Loucy (cell line): ENCODE measurements around the gene DACT1.

Experiments
- H2AFZ ChIP-seq: fragments of 200-600 bp; sonication (generic); 2 replicates; pipeline ENCODE4 v1.6.0; 2016; ENCODE audit warnings: antibody characterized with exemption, mild to moderate bottlenecking, low read length, moderate library complexity
- H3F3A ChIP-seq: fragments of 200-600 bp; 2 replicates; pipeline ENCODE4 v1.6.0; 2016; ENCODE audit warnings: antibody characterized with exemption, low read depth, mild to moderate bottlenecking
- H3K27me3 ChIP-seq: fragments of 200-600 bp; sonication (generic); 2 replicates; pipeline ENCODE4 v1.6.1; 2014; ENCODE audit warnings: low read length, mild to moderate bottlenecking; ENCODE audit not compliant: insufficient read depth, poor library complexity, severe bottlenecking
- H3K36me3 ChIP-seq: fragments of 200-600 bp; sonication (generic); 2 replicates; pipeline ENCODE4 v1.6.1; 2016; ENCODE audit warnings: low read length; ENCODE audit not compliant: insufficient read depth
- H3K4me1 ChIP-seq: fragments of 200-600 bp; sonication (generic); 2 replicates; pipeline ENCODE4 v1.5.1; 2014; ENCODE audit warnings: low read length, mild to moderate bottlenecking; ENCODE audit not compliant: insufficient read depth, poor library complexity, severe bottlenecking
- H3K4me2 ChIP-seq: fragments of 200-600 bp; sonication (generic); 2 replicates; pipeline ENCODE4 v1.6.0; 2014; ENCODE audit warnings: antibody characterized with exemption, low read length, low read depth, mild to moderate bottlenecking; ENCODE audit not compliant: poor library complexity, severe bottlenecking
- H3K4me3 ChIP-seq: fragments of 200-600 bp; sonication (generic); 2 replicates; pipeline ENCODE4 v1.5.1; 2014; ENCODE audit warnings: low read length, mild to moderate bottlenecking, mixed read lengths; ENCODE audit not compliant: poor library complexity, severe bottlenecking
- H3K79me2 ChIP-seq: fragments of 200-600 bp; sonication (generic); 2 replicates; pipeline ENCODE4 v1.6.1; 2014; ENCODE audit warnings: low read length; ENCODE audit not compliant: insufficient read depth
- H3K9ac ChIP-seq: fragments of 200-600 bp; sonication (generic); 2 replicates; pipeline ENCODE4 v1.6.0; 2014; ENCODE audit warnings: mild to moderate bottlenecking, low read depth, low read length, moderate library complexity; ENCODE audit not compliant: poor library complexity, severe bottlenecking
- H3K9me2 ChIP-seq: fragments of 200-600 bp; sonication (generic); replicated peaks from 2 replicates; pipeline ENCODE4 v1.6.1; 2016; ENCODE audit warnings: low read depth, low read length, mixed read lengths
- H3K9me3 ChIP-seq: fragments of 200-600 bp; sonication (generic); 2 replicates; pipeline ENCODE4 v1.6.1; 2014; ENCODE audit warnings: mild to moderate bottlenecking, antibody characterized with exemption, low read length, low read depth; ENCODE audit not compliant: insufficient read depth
- H4K20me1 ChIP-seq: fragments of 200-600 bp; sonication (generic); 2 replicates; pipeline ENCODE4 v1.6.0; 2014; ENCODE audit warnings: antibody characterized with exemption, low read length, mild to moderate bottlenecking; ENCODE audit not compliant: insufficient read depth, poor library complexity, severe bottlenecking
- EZH2phosphoT487 ChIP-seq: fragments of 200-600 bp; IDR thresholded peaks from 2 replicates; pipeline ENCODE4 v1.6.1; 2018; ENCODE audit warnings: antibody characterized with exemption, mild to moderate bottlenecking, moderate library complexity, borderline replicate concordance
- TF ChIP-seq, protein P1 (sequence below): fragments of 200-600 bp; sonication (generic); conservative IDR thresholded peaks from 2 replicates; pipeline ENCODE4 v1.5.1; 2014; ENCODE audit warnings: mild to moderate bottlenecking, antibody characterized with exemption, low read length

Gene DACT1

DNA sequence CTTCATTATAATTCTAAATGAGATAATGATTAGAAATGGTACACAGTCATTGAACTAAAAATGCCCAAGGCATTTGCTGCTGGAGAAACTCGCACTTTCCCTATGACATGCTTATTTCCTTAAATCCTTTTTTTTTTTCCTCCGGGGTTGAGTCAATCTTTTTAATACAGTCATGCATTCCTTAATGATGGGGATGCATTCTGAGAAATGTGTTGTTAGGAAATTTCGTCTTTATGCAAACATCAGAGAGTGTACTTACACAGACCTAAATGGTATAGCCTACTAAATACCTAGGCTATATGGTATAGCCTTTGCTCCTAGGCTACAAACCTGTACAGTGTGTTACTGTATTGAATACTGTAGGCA lies 29.8 kb upstream of the DACT1 start:
- Histone ChIP-seq H3K9me2 (no peaks in the 10 kb centered on the region), H3K4me3 (no peak overlapping the region), H3K4me1 (no peaks in the 10 kb centered on the region), H3K79me2 (no peaks in the 10 kb centered on the region), H3F3A (no peaks in the 10 kb centered on the region), H4K20me1 (no peaks in the 10 kb centered on the region), H3K27me3 (no peaks in the 10 kb centered on the region), H3K4me2 (no peak overlapping the region), H2AFZ (no peak overlapping the region), H3K9me3 (no peaks in the 10 kb centered on the region), H3K9ac (no peak overlapping the region), H3K36me3 (no peaks in the 10 kb centered on the region)
- no peak for TF ChIP-seq EZH2phosphoT487
- TF ChIP-seq, protein P1, sequence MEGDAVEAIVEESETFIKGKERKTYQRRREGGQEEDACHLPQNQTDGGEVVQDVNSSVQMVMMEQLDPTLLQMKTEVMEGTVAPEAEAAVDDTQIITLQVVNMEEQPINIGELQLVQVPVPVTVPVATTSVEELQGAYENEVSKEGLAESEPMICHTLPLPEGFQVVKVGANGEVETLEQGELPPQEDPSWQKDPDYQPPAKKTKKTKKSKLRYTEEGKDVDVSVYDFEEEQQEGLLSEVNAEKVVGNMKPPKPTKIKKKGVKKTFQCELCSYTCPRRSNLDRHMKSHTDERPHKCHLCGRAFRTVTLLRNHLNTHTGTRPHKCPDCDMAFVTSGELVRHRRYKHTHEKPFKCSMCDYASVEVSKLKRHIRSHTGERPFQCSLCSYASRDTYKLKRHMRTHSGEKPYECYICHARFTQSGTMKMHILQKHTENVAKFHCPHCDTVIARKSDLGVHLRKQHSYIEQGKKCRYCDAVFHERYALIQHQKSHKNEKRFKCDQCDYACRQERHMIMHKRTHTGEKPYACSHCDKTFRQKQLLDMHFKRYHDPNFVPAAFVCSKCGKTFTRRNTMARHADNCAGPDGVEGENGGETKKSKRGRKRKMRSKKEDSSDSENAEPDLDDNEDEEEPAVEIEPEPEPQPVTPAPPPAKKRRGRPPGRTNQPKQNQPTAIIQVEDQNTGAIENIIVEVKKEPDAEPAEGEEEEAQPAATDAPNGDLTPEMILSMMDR: no peak

DNA sequence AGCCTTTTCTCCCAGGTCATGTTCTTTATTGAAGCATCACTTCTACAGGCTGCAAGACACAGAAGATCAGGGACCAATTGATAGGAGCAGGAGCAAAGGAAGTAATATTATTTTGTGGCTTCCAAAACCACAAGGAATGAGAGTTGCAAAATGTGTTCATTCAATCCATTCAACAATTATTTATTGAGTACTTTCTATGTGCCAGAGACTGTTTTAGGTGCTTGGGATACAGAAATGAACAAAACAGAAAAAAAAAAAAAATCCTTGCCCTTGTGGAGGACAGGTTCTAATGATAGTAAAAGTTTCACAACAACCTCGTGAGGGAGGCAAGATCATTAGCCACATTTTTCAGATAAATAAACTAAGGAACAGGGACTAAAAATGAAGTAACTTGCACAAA lies 20.1 kb upstream of the DACT1 start:
- no peaks in the 10 kb centered on the region for H3F3A ChIP-seq
- no peak overlapping the region for H3K9ac ChIP-seq
- no peak overlapping the region for H2AFZ ChIP-seq
- H3K4me2 ChIP-seq: no peak overlapping the region
- no peaks in the 10 kb centered on the region for H3K9me2 ChIP-seq
- no peaks in the 10 kb centered on the region for H3K4me1 ChIP-seq
- H3K4me3 ChIP-seq: no peak overlapping the region
- H3K9me3 ChIP-seq: no peaks in the 10 kb centered on the region
- no peaks in the 10 kb centered on the region for H3K27me3 ChIP-seq
- no peaks in the 10 kb centered on the region for H3K79me2 ChIP-seq
- H4K20me1 ChIP-seq: no peaks in the 10 kb centered on the region
- TF ChIP-seq EZH2phosphoT487: no peak
- TF ChIP-seq, protein P1: no peak
- no peaks in the 10 kb centered on the region for H3K36me3 ChIP-seq

DNA sequence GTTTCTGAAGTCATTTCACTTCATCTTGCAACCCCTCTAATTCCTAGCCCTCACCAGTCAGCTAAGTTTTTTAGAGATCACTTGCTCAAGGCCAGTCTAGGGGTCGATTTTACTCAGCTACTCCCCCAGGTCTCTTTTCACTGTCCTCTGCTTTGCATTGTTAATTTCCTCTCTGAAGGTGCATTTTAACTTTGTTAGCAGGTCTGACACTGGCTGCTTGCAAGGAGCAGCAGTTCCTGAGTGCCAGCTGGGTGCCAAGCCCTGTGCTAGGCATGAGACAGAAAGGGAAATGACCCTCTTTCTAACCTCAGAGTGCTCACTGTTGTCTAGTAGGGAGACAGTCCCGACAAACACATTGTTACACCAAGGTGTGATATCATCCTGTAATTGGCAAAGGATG lies 17.8 kb upstream of the DACT1 start:
- H3K4me2 ChIP-seq: no peak overlapping the region
- H3K4me1 ChIP-seq: no peaks in the 10 kb centered on the region
- no peaks in the 10 kb centered on the region for H3K9me2 ChIP-seq
- H3K27me3 ChIP-seq: no peaks in the 10 kb centered on the region
- H3K9me3 ChIP-seq: no peaks in the 10 kb centered on the region
- H3K79me2 ChIP-seq: no peaks in the 10 kb centered on the region
- no peak overlapping the region for H2AFZ ChIP-seq
- H3K9ac ChIP-seq: no peak overlapping the region
- no peaks in the 10 kb centered on the region for H3K36me3 ChIP-seq
- H3F3A ChIP-seq: no peaks in the 10 kb centered on the region
- TF ChIP-seq, protein P1: no peak
- no peak for TF ChIP-seq EZH2phosphoT487
- H4K20me1 ChIP-seq: no peaks in the 10 kb centered on the region
- no peak overlapping the region for H3K4me3 ChIP-seq
